GM19467 (cell line): ENCODE results near the gene DCLK1.
"Not testable (repeated sequence)": the region's sequence is repeated elsewhere in the genome, so short reads cannot be mapped to it uniquely, and the experiment has no call there.

ENCODE experiments used
- ATAC-seq: cut with Tn5 transposase; IDR thresholded peaks from one replicate; pipeline ENCODE4 v1.9.1; 2021; ENCODE audit warnings: mild to moderate bottlenecking, moderate library complexity; ENCODE audit not compliant: unreplicated experiment

Gene DCLK1

GRCh38 chr13:36132376-36132775, 1.2 kb upstream of the DCLK1 start:
- ATAC-seq: no peak

- no peak for ATAC-seq
Measured at GRCh38 chr13:36131931-36132297, 732 bp upstream of the DCLK1 start.

GRCh38 chr13:36130552-36131221, 495 bp downstream of the DCLK1 start:
- no peak for ATAC-seq

GRCh38 chr13:36130193-36130551, 1.0 kb downstream of the DCLK1 start:
- ATAC-seq: no peak

GRCh38 chr13:36129539-36129938, 1.6 kb downstream of the DCLK1 start:
- ATAC-seq: no peak

GRCh38 chr13:36126491-36126890, 4.7 kb downstream of the DCLK1 start:
- no peak for ATAC-seq

GRCh38 chr13:36125841-36126240, 5.3 kb downstream of the DCLK1 start:
- ATAC-seq: no peak

- no peak for ATAC-seq
Measured at GRCh38 chr13:36124236-36124822, 6.9 kb downstream of the DCLK1 start.

- ATAC-seq: no peak
Measured at GRCh38 chr13:36115306-36115705, 15.9 kb downstream of the DCLK1 start.

- ATAC-seq: no peak
Measured at GRCh38 chr13:36114233-36114632, 16.9 kb downstream of the DCLK1 start.

- no peak for ATAC-seq
Measured at GRCh38 chr13:36108954-36109353, 22.2 kb downstream of the DCLK1 start.

- ATAC-seq: no peak
Measured at GRCh38 chr13:36108342-36108741, 22.8 kb downstream of the DCLK1 start.

GRCh38 chr13:36107521-36107920, 23.7 kb downstream of the DCLK1 start:
- no peak for ATAC-seq

- ATAC-seq: no peak
Measured at GRCh38 chr13:36105726-36106125, 25.5 kb downstream of the DCLK1 start.

GRCh38 chr13:36102721-36103120, 28.5 kb downstream of the DCLK1 start:
- ATAC-seq: no peak

GRCh38 chr13:36101907-36102306, 29.3 kb downstream of the DCLK1 start:
- not testable (repeated sequence) for ATAC-seq

- no peak for ATAC-seq
Measured at GRCh38 chr13:36101157-36101556, 30.0 kb downstream of the DCLK1 start.

GRCh38 chr13:36098080-36098479, 33.1 kb downstream of the DCLK1 start:
- ATAC-seq: no peak

GRCh38 chr13:36096461-36097416, 34.4 kb downstream of the DCLK1 start:
- no peak for ATAC-seq

GRCh38 chr13:36094478-36094877, 36.7 kb downstream of the DCLK1 start:
- ATAC-seq: no peak

GRCh38 chr13:36090592-36090991, 40.6 kb downstream of the DCLK1 start:
- ATAC-seq: no peak

GRCh38 chr13:36089130-36089647, 42.0 kb downstream of the DCLK1 start:
- ATAC-seq: no peak
